Right forelimb (tissue), 1 donor: ENCODE results near the gene LRRN4CL.
"Not testable (repeated sequence)": the region's sequence is repeated elsewhere in the genome, so short reads cannot be mapped to it uniquely, and the experiment has no call there.

ENCODE experiments used
- DNase-seq: peaks from one replicate; pipeline ENCODE4 v3.0.0-alpha.2; 2018

LRRN4CL gene

DNA sequence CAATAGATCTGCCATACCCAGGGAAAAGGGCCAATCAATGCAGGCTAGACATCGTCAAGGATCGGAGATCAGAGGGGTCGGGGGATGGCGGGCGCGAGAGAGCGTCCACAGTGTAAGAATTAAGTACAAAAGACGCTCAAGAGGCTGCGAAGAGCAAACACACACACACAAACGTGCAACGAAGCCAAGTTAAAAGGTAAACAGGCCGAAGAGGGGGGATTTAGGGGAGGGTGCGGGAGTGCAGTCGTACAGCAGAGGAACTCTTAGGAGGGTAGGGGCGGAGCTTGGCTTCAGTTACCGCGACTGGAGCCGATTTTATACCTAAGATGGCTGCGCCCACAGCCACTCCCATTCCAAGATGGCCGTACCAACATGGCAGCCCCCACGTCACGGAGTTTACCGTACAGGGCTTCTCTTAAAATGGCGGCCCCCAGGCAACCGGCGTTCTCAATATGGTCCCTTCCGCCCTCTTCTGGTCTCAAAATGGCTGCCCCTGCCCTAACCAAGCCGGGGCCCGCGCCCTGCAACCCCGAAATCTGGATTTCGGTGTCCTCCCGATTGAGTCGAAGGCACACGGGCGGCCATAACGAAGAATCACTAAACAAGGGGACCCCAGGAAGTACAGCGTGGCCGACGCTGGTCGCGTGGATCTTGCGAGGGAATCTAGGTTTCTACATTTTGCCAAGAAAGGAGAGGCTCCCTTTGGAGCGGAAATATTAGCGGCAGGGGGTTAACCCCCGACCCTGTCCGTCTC, 20.1 kb upstream of the LRRN4CL start:
- peak; percentile 97 for DNase-seq

DNA sequence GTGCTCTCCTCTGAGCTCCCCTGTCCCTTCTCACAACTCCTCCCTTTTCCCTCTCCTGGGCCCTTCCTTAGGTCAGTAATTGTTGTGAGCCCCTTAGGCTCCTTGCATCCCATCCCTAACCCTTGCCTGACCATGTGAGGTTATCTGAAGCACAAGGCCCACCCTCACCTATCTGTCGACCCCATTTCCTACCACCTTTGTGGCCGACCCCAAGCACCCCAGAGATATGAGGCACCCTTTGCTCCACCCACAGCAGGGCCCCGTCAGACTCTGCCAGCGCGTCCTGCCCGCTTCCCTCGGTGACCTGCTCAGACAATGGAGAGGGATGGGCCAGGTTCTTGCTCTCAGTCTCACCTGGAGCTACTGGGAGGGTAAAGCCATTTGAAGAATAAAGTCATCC, 19.5 kb upstream of the LRRN4CL start:
- DNase-seq = no peak

DNA sequence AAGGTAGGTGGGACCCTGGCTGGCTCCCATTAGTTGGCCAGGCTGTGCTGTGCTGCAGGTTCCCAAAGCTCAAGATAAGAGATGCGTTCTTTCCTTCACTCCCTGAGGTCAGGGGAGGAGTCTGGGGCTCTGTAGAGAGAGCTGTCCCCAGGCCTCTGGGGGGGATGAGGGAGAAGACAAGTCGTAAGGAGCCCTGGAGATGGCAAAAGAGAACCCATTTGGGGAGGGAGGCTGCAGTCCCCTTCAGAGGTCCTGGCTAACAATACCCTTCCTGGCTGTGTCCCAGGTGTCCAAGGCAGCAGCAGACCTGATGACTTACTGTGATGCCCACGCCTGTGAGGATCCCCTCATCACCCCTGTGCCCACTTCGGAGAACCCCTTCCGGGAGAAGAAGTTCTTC, 19.1 kb upstream of the LRRN4CL start:
- no peak for DNase-seq

DNA sequence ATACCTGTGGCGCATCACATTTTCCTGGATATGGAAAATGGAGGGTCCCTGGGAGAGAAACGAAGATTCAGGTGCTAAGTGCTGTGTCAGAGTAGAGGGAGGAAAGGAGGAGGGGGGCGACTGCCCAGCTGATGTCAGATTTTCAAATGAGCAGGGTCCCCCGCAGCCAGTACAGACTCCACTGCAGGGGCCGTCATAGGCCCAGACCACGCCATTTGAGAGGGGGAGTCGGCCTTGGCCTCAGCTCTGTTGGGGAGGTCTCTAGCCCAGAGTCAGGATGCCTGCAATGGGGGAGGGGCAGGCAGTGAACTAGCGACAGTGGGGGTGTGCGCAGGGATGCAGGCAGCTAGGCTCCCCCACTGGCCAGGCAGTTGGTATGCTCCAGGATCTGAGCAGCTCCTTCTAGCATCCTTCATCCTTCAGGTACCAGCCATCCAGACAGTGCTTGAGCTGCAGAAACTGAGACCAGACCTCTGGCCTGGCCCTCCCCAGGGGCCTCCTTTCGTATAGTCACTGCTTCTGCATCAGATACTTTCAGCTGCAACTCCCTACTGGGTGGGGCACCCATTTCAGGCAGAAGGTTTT, 18.0 kb upstream of the LRRN4CL start, which contains the start of the genes BSCL2 and GNG3:
TSS of gene BSCL2 (minus strand) at position 148 of the 585 bp plus-strand sequence. CDS start 229 bp downstream, outside the sequence.
TSS of gene GNG3 (plus strand) at position 400 of the 585 bp plus-strand sequence. CDS start 620 bp downstream, outside the sequence.
- peak; percentile 53 for DNase-seq

DNA sequence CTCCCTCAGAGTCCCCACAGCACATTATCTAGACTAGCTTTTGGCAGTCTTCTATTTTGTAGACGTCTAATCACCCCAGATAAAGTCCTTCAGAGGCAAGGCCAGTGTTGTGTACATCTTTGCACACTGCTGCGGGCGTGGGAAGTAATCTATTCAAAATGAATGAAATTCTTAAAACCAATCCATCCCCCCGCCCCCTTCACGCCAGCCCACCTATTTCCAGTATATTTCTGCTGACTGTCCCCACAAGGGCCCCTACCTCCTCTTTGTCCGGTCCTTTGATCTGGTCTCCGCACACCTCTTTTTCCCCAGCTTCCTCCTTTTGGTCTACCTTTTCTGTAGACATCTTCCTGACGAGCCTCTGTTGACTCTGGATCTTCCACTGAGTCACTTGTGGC, 17.5 kb upstream of the LRRN4CL start:
- no peak for DNase-seq

DNA sequence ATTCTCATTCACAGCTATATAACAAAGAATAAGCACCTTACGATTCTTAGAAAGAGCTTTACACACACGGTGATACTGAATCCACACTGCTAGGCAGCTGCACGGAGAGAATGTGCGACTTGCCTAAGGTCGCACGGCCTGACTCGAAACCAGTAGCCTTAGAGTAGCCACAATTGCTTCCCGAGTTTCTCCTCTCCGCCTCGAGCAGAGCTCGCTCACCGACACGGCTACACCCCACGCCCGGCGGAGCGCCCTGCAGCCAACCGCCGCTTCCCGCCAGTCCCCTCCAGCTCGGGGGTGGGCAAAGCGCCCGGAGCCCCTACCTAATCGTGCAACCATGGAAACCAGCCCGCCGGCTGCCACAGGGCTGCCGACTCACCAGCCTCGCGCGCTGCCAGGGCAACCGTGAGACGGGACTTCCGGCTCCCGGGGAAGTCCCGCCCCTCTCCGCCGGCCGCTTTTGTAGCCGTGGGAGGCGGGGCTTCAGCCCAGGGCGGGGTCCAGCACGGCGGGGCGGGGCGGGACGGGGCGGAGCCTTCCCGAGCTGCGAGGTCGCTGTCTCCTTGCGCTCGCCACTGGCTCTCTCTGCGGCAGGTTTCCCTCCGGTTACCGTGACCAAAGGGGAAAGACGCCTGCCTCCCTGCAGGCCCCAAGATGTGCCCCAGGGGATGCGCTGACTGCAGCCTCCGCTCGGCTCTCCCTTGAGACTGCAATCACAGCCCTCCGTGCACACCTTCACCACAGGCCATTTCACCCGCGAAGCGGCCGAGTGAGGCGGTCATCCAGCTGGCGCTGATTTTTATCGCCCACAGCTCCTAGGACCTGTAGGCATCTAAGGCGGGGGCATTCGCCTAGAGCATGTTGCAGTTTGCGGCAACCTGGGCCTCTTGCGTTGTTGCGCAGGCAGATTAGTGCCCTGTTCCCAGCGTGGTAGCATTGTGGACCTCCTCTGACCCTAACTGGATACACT, 16.8 kb upstream of the LRRN4CL start:
- peak; percentile 98 for DNase-seq

DNA sequence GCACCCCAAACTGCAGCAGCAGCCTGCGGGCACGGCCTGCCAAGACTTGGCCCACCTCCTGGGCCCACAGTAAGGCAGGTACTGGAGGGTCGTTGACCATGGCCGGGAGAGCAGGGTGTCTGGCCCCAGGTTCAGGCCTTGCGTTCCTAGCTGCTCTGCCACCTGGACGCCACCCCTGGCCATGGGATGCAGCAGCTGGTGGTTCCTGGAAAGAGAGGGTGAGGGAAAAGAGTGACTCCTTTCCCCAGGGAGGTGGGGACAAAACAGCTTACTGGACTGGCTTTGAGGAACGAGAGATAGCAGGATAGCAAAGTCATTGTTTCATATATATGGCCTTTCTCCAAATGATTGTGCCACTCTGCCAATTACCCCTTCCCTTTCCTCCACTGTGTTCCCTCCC, 16.1 kb upstream of the LRRN4CL start:
- no peak for DNase-seq

DNA sequence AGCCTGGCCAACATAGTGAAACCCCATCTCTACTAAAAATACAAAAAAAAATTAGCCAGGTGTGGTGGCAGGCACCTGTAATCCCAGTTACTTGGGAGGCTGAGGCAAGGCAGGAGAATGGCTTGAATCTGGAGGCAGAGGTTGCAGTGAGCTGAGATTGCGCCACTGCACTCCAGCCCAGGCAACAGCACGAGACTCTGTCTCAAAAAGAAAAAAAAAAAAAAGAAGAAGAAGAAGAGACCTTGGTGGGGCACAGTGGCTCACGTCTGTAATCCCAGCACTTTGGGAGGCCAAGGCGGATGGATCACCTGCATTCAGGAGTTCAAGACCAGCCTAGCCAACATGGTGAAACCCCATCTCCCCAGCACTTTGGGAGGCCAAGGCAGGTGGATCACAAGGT, 14.6 kb upstream of the LRRN4CL start:
- not testable (repeated sequence) for DNase-seq

DNA sequence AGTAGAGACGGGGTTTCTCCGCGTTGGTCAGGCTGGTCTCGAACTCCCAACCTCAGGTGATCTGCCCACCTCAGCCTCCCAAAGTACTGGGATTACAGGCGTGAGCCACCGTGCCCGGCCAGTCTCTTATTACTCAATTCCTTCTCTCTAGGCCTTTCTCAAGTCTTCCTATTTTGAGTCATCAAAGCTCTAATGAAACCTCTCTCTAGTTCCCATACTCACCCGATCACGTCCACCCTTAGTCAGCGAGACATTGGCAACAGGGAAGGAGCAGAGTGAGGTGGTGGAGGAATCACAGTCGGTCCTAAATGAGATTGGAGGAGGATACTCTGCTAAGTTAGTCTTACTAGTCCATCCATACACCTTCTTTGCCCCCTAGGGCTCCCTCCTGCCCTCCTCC, 12.9 kb upstream of the LRRN4CL start:
- no peak for DNase-seq

DNA sequence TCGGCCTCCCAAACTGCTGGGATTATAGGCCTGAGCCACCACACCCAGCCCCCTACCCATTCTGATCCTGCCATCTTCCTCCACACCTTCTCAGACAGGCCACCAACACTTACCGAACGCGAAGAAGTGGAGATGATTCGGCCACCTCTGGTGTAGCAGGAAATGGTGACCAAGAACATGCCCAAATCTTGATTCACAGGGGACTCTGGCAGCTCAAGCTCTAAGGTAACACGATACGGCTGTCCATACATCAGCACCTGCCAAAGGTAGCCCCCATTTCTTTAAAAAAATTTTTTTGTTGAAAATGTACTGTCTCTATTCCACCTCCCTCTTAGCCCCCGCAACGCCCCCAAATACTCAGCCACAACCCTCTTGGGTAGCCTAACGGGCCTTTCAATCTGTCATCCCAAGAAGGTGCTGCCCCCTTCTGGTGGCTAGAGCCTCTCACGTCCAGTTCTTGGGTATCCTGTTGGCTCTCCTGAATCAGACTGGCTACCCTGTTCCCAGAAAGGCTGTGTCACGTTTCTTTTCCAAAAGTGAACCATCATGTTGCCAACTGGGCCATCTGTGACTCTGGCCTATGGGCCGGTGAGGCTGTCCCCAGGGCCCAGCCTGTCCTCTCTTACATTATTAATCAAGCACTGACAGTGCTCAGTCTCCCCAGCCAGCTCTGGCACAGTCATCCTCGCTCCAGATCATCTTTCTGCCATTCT, 5.3 kb upstream of the LRRN4CL start:
- peak; percentile 81 for DNase-seq

DNA sequence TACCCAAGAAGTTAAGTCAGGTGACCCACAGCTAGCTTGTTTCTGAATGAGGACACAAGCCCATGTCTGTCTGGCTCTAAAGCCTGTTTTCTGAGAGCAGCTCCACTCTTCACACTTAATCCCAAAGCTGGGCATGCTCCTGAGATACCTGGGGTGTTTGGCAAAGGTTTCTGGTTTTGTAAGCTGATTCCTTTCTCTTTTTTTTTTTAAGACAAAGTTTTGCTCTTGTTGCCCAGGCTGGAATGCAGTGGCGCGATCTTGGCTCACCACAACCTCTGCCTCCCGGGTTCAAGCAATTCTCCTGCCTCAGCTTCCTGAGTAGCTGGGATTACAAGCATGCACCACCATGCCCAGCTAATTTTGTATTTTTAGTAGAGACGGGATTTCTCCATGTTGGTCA, 4.3 kb upstream of the LRRN4CL start:
- DNase-seq = not testable (repeated sequence)

DNA sequence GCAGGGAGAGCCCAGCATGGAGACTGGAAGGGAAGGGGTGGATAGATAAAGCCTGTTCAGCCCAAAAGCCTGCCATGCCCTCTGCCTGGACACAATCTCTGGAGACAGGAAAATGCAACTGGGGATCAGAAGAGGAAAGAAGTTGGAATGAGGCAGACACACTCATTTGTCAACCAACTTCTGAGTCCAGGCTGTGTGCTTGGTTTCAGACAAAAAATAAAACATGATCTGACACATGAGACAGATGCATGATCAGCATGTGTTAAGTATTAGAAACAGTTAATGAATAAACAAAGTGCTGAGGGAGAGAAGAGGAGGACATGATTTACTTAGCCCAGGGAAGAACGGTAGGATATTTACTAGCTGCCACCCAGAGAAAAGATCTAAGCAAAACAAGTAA, 839 bp downstream of the LRRN4CL start:
- no peak for DNase-seq

DNA sequence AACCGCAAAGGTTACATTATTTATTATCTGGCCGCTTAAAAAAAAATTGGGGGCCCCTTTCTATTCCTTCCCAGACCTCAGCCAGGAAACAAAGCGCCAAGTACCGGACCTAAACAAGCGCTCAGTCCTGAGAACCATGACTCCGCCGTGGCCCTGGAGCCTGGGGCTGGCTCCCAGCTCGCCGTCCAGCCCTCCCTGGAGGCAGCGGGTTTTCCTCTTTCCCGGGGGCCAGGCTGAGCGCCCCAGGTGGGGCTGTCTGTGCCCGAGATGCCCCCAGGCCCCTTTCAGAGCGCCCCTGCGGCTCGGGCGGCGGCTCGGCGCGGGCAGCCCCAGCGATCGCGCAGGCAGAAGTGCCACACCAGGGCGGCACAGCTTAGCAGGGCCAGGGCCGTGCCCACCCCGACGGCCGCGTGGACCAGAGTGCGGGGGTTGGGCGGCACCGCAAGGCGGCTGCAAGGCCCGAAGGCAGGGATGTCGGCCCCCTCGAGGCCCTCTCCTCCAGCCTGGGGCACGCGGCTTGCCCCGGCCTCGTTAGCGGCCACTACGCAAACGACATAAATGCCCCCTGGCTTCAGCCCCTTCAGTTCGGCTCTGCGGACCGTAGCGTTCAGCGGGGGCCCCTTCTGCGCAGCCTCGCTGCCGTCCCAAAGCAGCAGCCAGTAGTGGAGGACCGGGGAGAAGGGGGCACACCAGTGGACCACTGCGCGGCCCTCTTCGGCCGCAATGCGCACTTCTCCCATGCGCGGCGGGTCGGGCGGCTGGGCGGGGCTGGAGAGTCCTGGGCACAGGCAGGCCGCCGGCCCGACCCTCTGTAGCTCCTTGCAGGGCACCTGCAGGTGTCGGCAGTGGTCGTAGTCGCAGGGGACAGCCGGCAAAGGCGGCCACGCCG, 1.6 kb downstream of the LRRN4CL start:
- DNase-seq = peak; percentile 53

DNA sequence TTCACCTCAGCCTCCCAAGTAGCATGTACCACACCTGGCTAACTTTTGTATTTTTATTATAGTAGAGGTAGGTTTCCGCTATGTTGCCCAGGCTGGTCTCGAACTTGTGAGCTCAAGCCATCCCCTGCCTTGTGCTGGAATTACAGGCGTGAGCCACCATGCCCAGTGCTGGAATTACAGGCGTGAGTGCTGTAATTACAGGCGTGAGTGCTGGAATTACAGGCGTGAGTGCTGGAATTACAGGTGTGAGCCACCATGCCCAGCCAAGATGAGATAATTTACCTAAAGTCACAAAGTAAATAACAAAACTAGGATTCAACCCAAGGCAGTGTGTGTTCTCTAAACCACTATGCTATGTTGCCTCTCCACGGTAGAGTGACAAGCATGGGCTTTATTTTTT, 6.8 kb downstream of the LRRN4CL start:
- no peak for DNase-seq

DNA sequence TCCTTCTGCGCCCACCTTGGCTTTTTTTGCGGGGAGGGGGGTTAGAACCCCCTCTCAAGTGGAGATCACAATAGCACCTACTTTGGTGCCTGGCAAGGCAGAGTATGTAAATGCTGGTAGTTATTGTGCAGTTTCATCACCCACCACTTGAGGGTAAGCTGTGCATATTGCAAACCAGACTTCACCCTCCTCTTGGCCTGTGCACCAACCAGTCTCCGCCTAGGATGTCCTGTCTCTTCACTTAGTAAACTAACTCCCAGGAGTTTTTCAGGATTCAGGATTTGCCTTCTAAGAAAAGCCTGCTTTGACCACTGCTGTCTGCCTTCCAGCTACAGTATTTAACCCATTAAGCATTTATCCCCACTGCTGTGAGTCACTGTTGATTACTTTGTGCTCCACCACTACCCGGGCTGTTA, 8.5 kb downstream of the LRRN4CL start:
- peak; percentile 52 for DNase-seq

DNA sequence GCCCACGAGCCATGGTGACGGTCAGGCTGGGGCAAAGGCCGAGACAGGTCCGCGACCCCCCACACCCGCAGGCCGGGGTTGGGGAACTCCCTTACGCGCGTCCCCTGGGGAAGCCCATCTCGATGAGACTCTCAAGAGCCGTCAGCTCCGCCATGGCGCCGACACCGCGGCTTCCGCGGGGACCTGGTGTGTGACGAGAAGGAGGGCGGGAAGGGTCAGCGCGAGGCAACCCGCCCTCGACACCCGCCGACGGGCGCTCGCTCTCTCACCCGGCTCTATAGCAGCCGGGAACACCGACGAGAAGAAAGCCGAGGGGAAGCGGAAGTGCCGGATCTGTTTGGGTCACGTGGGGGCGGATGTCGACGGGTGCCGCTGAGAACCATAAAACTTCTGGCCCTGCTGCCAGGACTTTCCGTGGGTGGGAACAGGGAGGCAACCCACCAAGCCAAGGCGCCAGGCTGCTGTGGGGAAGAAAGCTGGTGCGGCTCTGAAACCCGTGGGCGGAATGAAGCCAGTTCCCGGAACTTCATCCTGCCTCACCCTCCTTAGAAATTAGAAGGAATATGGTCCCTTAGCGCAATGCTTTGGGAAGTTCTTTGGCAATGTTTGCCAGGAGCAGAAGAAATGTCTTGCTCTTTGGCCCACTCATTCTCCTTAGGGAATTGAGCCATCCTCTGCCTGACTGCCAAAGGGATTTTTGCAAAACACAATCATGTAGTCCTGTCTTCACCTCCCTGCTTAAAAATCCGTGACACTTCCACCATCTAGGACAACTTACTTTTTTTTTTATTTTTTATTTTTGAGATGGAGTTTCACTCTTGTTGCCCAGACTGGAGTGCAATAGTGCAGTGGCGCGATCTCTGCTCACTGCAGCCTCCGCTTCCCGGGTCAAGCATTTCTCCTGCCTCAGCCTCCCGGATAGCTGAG, 10.3 kb downstream of the LRRN4CL start, which contains the start of gene UBXN1:
TSS of gene UBXN1 (minus strand) at position 304 of the 927 bp plus-strand sequence. CDS start at position 154, 150 bp downstream.
- DNase-seq = peak; percentile 96

DNA sequence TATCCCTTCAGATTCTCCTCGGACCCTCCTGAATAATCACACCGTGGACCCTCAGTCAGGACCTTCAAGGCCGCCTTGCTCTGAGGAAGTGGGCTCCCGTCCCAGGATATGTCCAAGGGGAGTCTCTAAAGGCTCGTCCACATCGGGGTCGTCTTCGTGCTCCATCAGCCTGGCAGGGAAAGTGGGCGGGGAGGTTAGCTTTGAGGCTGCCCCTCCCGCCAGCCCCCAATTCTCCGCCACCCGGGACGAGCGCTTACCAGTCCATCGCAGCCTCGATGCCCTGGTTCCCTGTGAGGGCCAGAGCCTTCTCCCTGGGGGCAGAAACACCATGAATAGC, 10.9 kb downstream of the LRRN4CL start:
- DNase-seq = no peak

DNA sequence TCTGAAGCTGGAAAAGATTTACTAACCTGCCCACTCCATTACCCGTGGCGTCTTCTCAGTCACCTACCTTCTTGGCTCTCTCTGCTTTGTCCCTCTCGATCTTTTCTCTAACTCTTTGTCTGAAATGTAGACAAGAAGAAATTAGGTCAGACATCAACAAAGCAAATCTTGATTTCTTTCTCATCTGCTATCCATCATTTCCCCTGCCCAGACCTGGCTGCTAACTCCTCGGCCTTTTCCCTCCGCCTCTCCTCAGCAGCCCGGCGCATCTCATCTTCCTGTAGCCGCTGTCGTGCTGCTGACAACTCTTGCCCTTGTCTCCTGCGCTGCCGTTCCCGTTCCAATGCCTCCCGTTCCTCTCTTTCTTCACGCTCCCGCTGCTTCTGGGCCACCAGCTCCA, 11.6 kb downstream of the LRRN4CL start:
- DNase-seq = no peak

DNA sequence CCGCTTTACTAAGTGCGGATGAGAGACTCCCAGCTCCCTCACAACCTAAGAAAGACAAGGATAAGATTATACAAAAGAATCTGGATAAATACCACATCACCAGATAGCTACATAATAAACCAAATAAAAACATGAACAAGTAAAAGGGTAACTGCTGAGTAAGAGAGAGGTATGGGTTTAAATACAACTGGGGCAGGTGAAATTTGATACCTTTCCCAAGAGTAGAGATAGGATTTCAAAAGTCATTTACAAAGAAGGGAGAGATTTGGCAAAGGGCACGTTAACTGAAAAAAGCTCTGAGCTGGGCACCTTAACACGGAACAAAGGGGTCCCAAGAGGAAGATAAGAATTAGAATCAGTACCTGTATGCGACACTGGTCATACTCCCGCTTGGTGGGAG, 12.2 kb downstream of the LRRN4CL start:
- no peak for DNase-seq

DNA sequence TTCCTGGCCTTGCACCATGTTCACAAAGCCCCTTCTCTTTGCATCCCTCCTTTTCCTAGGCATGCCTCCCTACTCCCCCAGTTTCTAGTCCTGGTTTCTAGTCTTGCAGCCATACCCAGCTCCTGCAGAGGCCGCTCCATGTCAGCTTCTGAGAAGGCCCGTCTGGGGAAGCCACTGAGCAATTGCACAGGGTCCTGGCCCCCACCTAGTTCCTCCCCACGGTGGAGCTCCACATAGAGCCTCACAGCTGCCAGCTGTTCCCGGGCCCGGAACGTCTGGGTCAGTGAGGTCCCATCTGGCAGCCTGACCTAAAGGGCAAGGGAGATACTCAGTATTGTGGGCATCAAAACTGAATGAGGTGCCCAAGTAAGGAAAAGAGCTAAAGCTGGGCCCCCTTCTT, 12.6 kb downstream of the LRRN4CL start:
- no peak for DNase-seq
